Dedifferentiated amniotic fluid mesenchymal stem cell (primary cell): ENCODE results near the gene SEMA4G.
"Not testable (repeated sequence)": the region's sequence is repeated elsewhere in the genome, so short reads cannot be mapped to it uniquely, and the experiment has no call there.

ENCODE experiments used
- DNase-seq: peaks from one replicate; pipeline ENCODE4 v3.0.0-alpha.2; 2016; ENCODE audit errors: extremely low spot score

SEMA4G gene

DNA sequence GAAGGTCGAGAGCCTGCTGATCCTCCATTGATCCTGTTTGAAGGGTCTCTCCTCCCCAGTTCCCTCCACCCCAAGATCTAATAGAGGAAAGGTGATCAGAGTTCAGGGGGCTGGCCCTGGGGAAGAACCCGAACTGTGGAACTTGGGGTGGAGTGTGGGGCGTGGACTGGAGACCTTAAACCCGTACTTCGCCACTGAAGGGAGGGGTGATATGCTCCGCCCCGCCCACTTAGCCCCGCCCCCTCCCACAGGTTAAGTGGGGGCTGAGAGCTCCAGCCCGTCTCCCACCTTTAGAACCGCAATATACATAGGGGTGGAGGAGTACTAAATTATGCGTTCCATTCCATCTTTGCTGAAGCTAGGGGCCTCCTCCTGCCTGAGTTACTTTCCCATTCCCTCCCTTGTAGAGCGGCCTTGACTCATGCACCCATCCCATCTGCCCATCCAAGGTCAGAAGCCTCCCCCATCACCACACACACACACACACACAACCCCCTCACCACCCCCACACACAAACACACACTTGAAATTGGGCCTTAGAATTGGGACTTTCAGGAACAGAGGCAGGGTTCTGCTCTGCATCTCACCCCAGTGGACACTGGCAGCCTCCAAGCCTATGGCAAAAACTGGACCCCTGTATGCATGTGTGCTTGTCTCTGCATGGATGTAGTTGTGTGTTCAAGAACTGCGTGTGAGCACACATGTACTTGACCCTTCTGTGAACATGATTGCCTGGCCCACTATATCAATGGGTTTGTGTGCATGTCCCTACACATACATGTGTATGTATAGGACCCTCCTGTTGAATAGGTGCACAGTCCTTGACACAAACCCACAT, 991 bp downstream of the SEMA4G start:
- DNase-seq, result no peak

DNA sequence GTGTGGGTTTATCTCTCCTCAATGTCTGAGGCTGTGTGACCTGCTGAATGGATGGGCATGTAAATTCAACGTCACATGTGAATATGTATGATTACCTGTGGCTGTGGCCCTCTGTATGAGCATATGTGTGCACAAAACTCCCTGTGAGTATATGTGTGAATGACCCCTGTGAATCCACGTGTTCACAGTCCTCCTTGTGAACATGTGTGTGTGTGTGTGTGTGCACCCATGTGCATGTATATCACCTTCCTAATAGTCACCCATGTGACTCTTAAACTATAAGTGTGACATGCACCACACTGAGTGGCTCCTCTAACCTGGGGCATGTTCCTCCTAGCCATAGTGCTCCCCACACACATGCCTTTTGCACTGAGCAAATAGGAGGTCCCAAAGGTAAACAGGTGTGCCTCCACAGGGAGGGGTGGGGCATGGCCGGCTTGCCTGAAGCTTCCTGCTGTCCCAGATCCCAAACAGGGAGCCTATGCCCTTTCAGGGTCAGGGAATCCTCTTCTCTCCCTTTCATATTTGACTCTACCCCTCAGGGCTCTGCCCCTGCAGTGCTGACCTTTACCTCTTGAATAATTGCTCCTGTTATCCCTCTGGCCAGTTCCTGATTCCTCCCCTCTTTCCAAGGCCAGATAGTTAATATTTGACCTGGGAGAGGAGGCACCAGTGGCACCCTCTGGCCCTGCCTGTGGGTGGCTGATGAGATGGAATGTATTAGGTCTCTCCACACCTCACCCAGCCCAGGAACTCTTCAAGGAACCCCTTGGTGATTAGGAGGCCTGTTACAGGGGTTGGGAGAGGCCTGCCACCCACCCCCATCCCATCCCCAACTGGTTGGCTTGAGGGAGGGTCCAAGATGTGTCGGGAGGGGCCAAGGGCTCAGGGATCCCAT, 1.9 kb downstream of the SEMA4G start:
- DNase-seq, result no peak

GRCh38 chr10:100972115-100972903, 3.0 kb downstream of the SEMA4G start:
- DNase-seq, result no peak

- DNase-seq, result no peak
These were observed 3.7 kb downstream of the SEMA4G start for GRCh38 chr10:100972904-100973535.

- not testable (repeated sequence) for DNase-seq
These were observed 6.1 kb downstream of the SEMA4G start for GRCh38 chr10:100975397-100975796.

- no peak for DNase-seq
These were observed 7.6 kb downstream of the SEMA4G start for GRCh38 chr10:100976906-100977305.

DNA sequence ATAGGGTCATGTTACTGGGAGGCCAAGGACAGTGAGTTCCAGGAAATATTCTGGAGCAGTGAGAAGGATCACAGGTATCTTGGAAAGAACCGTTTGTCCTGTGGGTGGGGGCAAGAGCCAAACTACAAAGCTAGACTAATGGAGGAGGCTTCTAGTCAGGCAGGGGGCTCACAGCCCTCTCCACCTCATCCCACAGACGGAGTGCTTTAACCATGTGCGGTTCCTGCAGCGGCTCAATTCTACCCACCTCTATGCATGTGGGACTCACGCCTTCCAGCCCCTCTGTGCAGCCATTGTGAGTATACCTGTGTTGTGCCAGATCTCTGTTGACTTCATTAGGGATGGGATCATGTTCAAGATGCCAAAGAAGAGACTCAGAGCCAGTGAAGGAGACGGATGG, 8.1 kb downstream of the SEMA4G start:
- no peak for DNase-seq

DNA sequence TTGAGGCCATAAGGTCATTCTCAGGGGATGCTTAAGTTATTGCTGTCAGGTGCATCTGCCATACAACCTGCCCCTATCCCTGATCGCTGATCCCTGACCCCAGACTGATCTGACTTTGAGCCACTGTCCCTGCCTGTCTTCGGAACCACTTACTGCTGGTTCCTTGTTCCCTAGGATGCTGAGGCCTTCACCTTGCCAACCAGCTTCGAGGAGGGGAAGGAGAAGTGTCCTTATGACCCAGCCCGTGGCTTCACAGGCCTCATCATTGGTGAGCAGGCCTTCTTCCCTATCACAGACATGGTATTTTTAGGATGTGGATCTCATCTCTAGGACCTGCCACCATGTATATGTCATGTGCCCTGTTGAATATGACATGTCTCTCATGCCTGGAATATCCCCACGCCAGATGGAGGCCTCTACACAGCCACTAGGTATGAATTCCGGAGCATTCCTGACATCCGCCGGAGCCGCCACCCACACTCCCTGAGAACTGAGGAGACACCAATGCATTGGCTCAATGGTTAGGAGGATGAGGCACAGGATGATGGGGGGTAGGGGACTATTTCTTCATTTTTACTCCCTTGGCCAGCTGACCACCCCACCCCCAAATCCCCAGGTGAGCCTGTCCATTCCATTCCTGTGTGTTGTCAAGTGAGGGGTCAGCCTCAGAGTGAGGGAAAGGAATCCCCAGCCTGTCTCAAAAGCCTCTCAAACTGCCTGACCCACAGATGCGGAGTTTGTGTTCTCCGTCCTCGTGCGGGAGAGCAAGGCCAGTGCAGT, 9.0 kb downstream of the SEMA4G start:
- DNase-seq, result no peak

DNA sequence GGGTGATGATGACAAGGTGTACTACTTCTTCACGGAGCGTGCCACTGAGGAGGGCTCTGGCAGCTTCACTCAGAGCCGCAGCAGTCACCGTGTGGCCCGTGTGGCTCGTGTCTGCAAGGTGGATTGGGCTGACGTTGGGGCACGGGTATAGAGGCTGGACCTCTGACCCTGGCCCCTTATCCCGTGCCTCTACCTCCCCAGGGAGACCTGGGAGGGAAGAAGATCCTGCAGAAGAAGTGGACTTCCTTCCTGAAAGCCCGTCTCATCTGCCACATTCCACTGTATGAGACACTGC, 9.5 kb downstream of the SEMA4G start:
- no peak for DNase-seq

DNA sequence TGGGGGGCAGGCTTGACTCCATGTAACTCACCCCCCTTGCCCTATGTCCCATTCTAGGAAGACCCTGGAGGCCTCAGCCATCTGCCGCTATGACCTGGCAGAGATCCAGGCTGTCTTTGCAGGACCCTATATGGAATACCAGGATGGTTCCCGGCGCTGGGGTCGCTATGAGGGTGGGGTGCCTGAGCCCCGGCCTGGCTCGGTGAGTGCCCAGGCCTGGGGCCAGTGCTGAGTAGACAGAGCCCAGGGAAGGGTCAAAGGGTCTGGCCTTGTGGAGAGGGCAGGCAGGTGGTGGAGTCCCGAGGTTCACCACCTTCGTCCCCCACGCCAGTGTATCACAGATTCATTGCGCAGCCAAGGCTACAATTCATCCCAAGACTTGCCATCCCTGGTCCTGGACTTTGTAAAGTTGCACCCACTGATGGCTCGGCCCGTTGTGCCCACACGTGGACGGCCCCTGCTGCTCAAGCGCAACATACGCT, 10.5 kb downstream of the SEMA4G start:
- DNase-seq, result no peak

DNA sequence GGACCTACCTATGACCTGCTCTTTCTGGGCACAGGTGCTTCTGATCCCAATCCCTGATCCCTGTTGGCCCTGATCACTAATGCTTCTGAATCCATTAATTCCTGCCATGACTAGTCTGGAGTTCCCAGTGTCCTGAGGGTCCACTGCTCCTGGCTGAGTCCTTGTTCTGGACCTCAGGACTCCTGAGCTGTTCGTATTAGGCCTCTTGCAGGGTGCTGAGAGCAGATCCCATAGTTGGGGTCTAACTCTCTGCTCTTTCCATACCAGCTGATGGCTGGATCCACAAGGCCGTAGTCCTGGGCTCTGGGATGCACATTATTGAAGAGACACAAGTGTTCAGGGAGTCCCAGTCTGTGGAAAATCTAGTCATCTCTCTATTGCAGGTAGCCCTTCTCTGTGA, 11.0 kb downstream of the SEMA4G start:
- DNase-seq, result no peak

- DNase-seq, result no peak
These were observed 11.4 kb downstream of the SEMA4G start for GRCh38 chr10:100980711-100981110.

- no peak for DNase-seq
These were observed 12.0 kb downstream of the SEMA4G start for GRCh38 chr10:100981178-100981772.

DNA sequence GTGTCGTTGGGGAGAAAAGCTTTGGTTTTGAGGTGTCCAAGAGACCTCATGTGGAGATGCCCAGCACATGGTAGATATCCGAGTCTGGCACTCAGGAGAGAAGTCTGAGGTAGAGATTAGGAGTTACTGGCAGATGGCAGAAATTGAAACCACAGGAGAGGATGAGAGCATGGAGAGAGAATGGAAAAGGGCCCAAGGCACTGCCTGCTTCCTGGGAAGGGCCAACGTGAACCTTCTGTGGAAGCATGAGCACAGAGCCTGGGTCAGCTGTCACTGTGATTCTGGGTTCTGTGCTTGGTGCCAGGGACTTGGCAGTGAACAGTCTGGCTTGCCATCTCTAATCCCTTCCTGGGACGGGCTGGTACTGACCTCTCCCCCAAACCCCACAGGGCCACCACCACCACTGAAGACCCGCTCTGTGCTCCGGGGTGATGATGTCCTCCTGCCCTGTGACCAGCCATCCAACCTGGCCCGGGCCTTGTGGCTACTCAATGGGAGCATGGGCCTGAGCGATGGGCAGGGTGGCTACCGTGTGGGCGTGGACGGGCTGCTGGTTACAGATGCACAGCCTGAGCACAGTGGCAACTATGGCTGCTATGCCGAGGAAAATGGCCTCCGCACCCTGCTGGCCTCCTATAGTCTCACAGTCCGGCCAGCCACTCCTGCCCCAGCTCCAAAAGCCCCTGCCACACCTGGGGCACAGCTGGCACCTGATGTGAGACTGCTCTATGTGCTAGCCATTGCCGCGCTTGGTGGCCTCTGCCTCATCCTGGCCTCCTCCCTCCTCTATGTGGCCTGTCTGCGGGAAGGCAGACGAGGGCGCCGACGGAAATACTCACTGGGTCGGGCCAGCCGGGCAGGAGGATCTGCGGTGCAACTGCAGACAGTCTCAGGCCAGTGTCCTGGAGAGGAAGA, 13.9 kb downstream of the SEMA4G start:
- no peak for DNase-seq

DNA sequence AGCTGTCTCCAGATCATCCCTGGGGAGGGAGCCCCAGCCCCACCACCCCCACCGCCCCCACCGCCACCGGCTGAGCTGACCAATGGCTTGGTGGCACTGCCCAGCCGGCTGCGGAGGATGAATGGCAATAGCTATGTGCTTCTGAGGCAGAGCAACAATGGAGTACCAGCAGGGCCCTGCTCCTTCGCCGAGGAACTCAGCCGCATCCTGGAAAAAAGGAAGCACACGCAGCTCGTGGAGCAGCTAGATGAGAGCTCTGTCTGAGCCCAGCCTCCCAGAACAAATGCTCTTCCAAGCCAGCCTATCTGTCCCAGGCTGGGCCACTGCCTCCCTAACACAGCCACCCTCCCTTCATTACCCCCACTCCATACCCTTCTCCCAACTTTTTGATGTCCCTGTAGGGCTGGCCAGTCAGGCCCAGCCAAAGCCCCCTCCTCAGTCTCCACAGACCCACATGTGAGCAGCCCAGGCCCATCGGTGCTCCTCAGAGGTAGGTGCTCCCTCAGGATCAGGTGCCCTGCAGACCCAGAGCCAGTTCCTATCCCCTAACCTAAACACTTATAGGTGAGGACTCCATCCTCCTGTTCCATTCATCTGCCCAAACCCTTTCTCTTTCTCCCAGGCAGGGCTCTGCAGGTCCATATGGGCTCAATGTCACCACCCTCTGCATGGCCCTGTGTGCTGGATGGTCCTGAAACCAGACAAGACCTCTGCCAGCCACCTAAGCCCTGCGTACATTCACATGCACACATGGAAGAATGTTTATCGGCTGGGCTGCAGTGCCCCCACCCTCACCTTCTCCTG, 14.8 kb downstream of the SEMA4G start:
- no peak for DNase-seq

DNA sequence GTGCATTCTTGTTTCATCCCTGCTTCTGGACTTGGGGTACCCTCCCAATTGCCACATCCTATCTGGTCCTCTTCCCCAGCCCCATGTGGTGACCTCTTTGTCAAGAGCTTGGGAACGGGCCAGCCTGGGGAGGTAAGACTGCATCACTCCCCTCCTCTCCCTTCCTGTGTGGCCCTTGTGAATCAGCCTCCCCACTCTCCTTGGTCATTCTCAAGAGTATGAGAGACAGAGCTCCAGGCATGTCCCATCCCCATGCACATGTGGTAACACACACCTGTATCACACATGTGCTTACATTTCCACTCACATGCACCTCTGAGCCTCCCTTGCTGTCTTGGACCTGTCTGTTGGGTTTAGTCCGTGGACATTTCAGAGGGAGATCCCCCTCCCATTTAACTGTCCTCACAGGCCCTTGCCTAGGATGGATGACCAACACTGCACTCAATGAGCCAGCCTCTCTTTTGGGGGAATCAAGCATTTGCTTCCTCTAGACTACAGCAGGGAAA, 15.4 kb downstream of the SEMA4G start:
- DNase-seq, result no peak

DNA sequence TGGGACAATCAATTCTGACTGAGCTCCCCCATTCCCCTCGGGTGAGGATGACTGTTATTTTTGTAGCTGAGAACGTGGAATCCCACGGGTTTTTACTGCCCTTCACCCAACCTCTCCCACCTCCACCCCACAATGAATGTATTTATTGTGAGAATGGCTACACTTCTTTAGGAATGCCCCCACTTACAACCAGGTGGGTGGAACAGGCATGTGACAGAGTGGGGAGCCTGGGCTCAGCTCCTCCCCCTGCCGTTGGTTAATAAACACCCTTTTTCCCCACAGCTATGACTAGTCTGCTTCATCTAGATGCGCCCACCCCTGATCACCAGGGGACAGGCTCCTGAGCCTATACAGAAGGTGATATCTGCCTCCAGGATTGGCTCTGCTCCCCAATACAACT, 16.0 kb downstream of the SEMA4G start:
- DNase-seq, result no peak

GRCh38 chr10:100986623-100986951, 17.3 kb downstream of the SEMA4G start:
- DNase-seq, result no peak
